Keratinocyte (primary cell): ENCODE measurements around the gene PRR29. TPM values are rescaled to one million over a fixed set of nuclear protein-coding genes. Genes with fewer than 3 reads are reported as not detected.

ENCODE experiments used
- DNase-seq: peaks from one replicate; pipeline ENCODE4 v3.0.0-alpha.2; 2011; ENCODE audit warnings: low read depth, missing footprints, low spot score
- FAIRE-seq: peaks from 2 replicates; lab custom pipeline; 2011; peaks lifted over from hg19 to GRCh38; lab: Jason Lieb, UNC
- H2AFZ ChIP-seq: 2 replicates; pipeline ENCODE4 v1.6.0; 2012; ENCODE audit warnings: low read length, control low read depth, inconsistent platforms; ENCODE audit not compliant: control insufficient read depth
- H3K27ac ChIP-seq: 2 replicates; pipeline ENCODE4 v1.5.1; 2011; ENCODE audit warnings: low read length; ENCODE audit not compliant: control insufficient read depth, insufficient read depth
- H3K27me3 ChIP-seq: 3 replicates; pipeline ENCODE4 v1.6.0; 2011; ENCODE audit warnings: low read length; ENCODE audit not compliant: control insufficient read depth, insufficient read depth; ENCODE audit errors: extremely low read depth
- H3K36me3 ChIP-seq, 2 experiments: 2 replicates in 1 of 2; 3 replicates in 1 of 2; pipeline ENCODE4 v1.5.1; 2011; ENCODE audit warnings: low read length in 2 of 2, mild to moderate bottlenecking in 1 of 2; ENCODE audit not compliant: control insufficient read depth in 2 of 2, insufficient read depth in 2 of 2; ENCODE audit errors: extremely low read depth in 1 of 2
- H3K4me1 ChIP-seq: 3 replicates; pipeline ENCODE4 v1.5.1; 2011; ENCODE audit warnings: low read length; ENCODE audit not compliant: control insufficient read depth, insufficient read depth; ENCODE audit errors: extremely low read depth
- H3K4me2 ChIP-seq: 3 replicates; pipeline ENCODE4 v1.6.0; 2011; ENCODE audit warnings: low read depth, low read length; ENCODE audit not compliant: control insufficient read depth, insufficient read depth; ENCODE audit errors: extremely low read depth
- H3K4me3 ChIP-seq, 3 experiments: fragments of 200-600 bp in 1 of 3; sonication (generic) in 1 of 3; 2 replicates in 2 of 3; 3 replicates in 1 of 3; pipeline ENCODE4 v1.5.1; 2011 to 2016; ENCODE audit warnings: low read length in 3 of 3, mild to moderate bottlenecking in 3 of 3, control low read depth in 2 of 3, inconsistent platforms in 1 of 3, low read depth in 1 of 3, mixed read lengths in 1 of 3, mixed run types in 1 of 3, moderate library complexity in 1 of 3; ENCODE audit not compliant: control insufficient read depth in 2 of 3, insufficient read depth in 2 of 3; ENCODE audit errors: extremely low read depth in 1 of 3
- H3K79me2 ChIP-seq: 2 replicates; pipeline ENCODE4 v1.6.0; 2012; ENCODE audit warnings: low read length; ENCODE audit not compliant: control insufficient read depth, insufficient read depth
- H3K9ac ChIP-seq: 3 replicates; pipeline ENCODE4 v1.6.0; 2011; ENCODE audit warnings: low read length; ENCODE audit not compliant: control insufficient read depth, insufficient read depth; ENCODE audit errors: extremely low read depth
- H3K9me1 ChIP-seq: 3 replicates; pipeline ENCODE4 v1.6.0; 2011; ENCODE audit warnings: low read length; ENCODE audit not compliant: control insufficient read depth, insufficient read depth; ENCODE audit errors: extremely low read depth
- H3K9me3 ChIP-seq: 2 replicates; pipeline ENCODE4 v1.5.1; 2012; ENCODE audit warnings: low read depth, low read length; ENCODE audit not compliant: control insufficient read depth
- H4K20me1 ChIP-seq: 3 replicates; pipeline ENCODE4 v1.6.0; 2011; ENCODE audit warnings: low read length; ENCODE audit not compliant: control insufficient read depth, insufficient read depth; ENCODE audit errors: extremely low read depth
- CTCF ChIP-seq, 3 experiments: IDR thresholded peaks in 1 of 3; conservative IDR thresholded peaks in 1 of 3; optimal IDR thresholded peaks in 1 of 3; 2 replicates in 2 of 3; 3 replicates in 1 of 3; pipeline versions ENCODE3 to v1.5.1; 2011; ENCODE audit warnings: low read length in 3 of 3, mild to moderate bottlenecking in 3 of 3, moderate library complexity in 2 of 3, control low read depth in 1 of 3, inconsistent platforms in 1 of 3; ENCODE audit not compliant: insufficient read depth in 2 of 3; ENCODE audit errors: extremely low read depth in 1 of 3
- EZH2 ChIP-seq: IDR thresholded peaks from one replicate; pipeline ENCODE4 v1.6.1; 2012; ENCODE audit warnings: inconsistent platforms, mild to moderate bottlenecking, low read length, moderate library complexity
- dilution Hi-C: fragments of 300-500 bp; cut with MboI; formaldehyde crosslinking; loops from one replicate; pipeline ENCODE4 v1.7.0; 2020; ENCODE audit warnings: low sequenced_read_pairs; ENCODE audit not compliant: extremely low pct_ligation_motif_present
- polyA plus RNA-seq, 5 experiments: library from polyadenylated mRNA; depleted of rRNA in 3 of 5; stranded (reverse) in 3 of 5; stranded (forward) in 1 of 5; unstranded in 1 of 5; fragments of >200 nt; gene quantifications; 1 replicate in 1 of 5; 2 replicates in 3 of 5; 3 replicates in 1 of 5; pipeline versions ENCODE4 v1.2.1 to v1.2.3, GENCODE V29; 2011 to 2012; ENCODE audit warnings: missing spikeins in 2 of 5, low read depth in 1 of 5, low replicate concordance in 1 of 5

The PRR29 gene
- polyA plus RNA-seq, 1 donor (not counting 4 experiments of a cell fraction or from before 2014, with no cell fraction given), result 0.01 TPM

- Histone ChIP-seq H4K20me1 (no peaks in the 10 kb centered on the region), H2AFZ (no peak overlapping the region), H3K27ac (no peak overlapping the region), H3K4me3 (no peak overlapping the region), H3K9me1 (no peaks in the 10 kb centered on the region), H3K9me3 (no peaks in the 10 kb centered on the region), H3K36me3 (no peaks in the 10 kb centered on the region), H3K79me2 (no peaks in the 10 kb centered on the region), H3K9ac (no peak overlapping the region), H3K27me3 (peaks cover 43% of the 10 kb centered on the region), H3K4me1 (peaks cover 4% of the 10 kb centered on the region), H3K4me2 (no peak overlapping the region)
- DNase-seq, result no peak
- no peak for FAIRE-seq
- dilution Hi-C loops, result no loop called here
- no peak for TF ChIP-seq EZH2
- TF ChIP-seq CTCF (optimal IDR thresholded peaks at IDR 0.05 in 1 of 3, IDR thresholded peaks at IDR 0.05 in 1 of 3, conservative IDR thresholded peaks at IDR 0.05 in 1 of 3; ENCODE audit: extremely low read depth in 1 of 3, insufficient read depth in 2 of 3, low read length in 3 of 3), result no peak
Observed at GRCh38 chr17:63996430-63997182, 1.5 kb upstream of the PRR29 start.

- dilution Hi-C loops, result no loop called here
- Histone ChIP-seq H3K9me1 (no peaks in the 10 kb centered on the region), H4K20me1 (no peaks in the 10 kb centered on the region), H3K27me3 (peaks cover 43% of the 10 kb centered on the region), H3K79me2 (no peaks in the 10 kb centered on the region), H3K4me3 (no peak overlapping the region), H3K4me1 (peaks cover 4% of the 10 kb centered on the region), H3K9me3 (no peaks in the 10 kb centered on the region), H3K36me3 (no peaks in the 10 kb centered on the region), H3K9ac (no peak overlapping the region), H3K27ac (no peak overlapping the region), H3K4me2 (peak overlapping the region; percentile 74), H2AFZ (no peak overlapping the region)
- no peak for TF ChIP-seq EZH2
- TF ChIP-seq CTCF (optimal IDR thresholded peaks at IDR 0.05 in 1 of 3, IDR thresholded peaks at IDR 0.05 in 1 of 3, conservative IDR thresholded peaks at IDR 0.05 in 1 of 3; ENCODE audit: extremely low read depth in 1 of 3, insufficient read depth in 2 of 3, low read length in 3 of 3), result no peak
- DNase-seq (no peak), FAIRE-seq (no peak)
Observed at GRCh38 chr17:63997341-63998048, 656 bp upstream of the PRR29 start.
